Activated gamma-delta T cell treated with Interleukin-2 at 50 U/mL for 16 hours (primary cell): ENCODE measurements around the gene REEP3.
"Not testable (repeated sequence)": the region's sequence is repeated elsewhere in the genome, so short reads cannot be mapped to it uniquely, and the experiment has no call there.

Experiments used
- DNase-seq: peaks from one replicate; pipeline ENCODE4 v3.0.0-alpha.2; 2020

Gene REEP3

DNA sequence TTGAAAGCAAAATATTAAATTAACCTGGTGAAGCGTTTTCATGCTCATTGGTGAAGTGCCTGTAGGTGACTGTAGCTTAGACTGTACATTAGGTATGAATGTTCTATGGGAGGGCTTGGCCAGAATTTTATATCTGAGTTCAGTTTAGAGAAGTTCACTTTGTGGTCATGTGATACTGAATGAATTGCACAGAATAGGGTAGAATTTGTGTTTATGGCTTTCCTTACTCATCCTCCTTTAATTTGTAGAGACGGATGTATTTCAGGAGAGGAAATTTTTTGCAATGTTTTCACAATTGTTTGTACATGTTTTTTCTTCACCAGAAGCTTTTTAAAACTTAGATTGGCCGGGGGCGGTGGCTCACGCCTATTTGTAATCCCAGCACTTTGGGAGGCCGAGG is 32.3 kb downstream of the REEP3 start:
- no peak for DNase-seq

DNA sequence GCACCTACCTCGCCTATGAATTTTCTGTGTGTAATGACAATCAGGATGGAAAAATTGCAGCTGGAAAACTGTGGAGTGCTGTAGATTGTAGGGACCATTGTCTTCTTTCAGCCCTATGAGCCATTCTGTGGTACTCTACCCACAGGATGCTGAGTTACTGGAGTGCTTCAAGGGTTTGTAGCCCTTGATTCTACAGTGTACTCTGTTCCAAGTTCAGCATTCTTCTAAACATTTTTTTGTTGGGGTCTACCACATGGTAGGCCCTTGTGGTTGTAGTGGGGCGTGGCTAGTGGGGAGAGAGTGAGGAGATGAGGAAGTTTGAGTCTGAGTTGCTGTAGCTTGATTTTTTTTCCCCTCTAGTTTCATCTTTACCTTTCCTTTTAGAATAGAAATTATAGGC is 33.5 kb downstream of the REEP3 start:
- peak; percentile 55 for DNase-seq

DNA sequence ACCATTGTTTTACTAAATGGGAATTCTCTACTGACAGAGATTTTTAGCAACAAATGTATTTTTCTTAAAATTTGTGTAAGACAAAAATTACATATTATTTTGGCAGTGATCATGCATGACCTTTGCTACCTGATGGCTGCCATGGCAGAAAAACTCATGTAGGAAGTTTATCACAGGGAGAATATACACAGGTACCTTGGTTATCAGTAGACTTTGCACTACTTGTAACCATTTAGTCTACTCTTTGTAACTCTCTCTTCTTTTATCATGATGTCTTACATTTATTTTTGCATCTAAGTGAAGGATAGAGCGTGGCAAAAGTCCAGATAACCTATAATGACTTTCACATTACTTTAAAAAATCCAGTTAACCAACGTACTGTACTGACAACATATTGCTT is 34.1 kb downstream of the REEP3 start:
- DNase-seq: no peak

DNA sequence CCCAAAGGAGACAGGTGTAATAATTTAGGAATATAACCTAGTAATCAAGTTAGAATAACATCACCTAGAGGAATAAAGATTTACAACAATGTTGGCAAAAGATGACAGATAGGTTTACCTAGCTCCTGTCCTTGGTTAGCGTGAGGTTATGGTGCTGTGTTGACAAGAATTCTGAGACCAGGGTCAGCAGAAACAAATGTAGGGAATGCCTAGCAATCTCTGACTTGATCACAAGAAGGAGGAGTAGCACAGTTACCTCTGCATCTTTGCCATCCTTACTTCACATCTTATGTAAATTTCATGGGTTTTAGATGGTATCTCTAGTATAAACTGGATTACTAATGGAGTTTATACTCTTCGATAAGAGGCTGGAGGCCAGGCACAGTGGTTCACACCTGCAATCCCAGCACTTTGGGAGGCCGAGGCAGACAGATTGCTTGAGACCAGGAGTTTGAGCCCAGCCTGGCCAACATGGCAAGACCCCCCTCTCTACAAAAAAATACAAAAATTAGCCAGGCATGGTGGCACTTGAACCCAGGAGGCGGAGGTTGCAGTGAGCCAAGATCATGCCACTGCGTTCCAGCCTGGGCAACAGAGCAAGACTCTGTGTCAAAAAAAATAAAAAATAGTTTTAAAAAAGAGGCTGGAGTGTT is 37.1 kb downstream of the REEP3 start:
- DNase-seq: no peak

DNA sequence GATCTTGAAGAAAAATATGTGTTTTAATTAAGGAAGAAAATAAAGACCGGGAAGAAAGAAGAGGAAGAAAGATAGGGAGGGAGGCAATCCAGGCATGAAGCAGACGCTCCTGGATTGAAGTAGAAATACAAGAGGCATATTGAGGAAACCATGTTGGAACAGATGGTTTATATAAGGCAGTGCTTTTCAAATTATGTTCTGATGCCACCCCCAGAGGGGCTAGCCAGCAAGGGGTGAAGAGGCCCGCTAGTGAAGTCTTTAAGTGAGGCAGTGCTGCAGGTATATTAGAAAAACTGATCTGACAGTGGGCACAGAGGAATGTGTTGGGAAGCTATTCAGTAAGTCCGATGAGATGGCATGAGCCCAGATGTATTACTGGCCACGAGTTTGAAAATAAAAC is 40.1 kb downstream of the REEP3 start:
- no peak for DNase-seq

DNA sequence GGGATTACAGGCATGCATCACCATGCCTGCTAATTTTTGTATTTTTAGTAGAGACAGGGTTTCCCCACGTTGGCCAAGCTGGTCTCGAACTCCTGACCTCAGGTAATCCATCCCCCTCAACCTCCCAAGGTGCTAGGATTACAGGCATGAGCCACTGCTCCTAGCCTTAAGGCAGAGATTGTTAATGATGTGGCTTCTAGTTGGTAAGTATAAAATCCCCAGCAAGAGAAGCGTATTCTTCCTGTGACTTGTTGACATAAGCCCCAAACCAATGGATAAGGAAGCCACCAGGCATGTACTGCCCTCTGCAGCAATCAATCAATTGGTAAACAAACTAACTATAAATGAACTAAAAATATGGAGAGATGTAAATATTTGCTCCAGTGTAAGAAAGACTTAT is 41.2 kb downstream of the REEP3 start:
- no peak for DNase-seq

DNA sequence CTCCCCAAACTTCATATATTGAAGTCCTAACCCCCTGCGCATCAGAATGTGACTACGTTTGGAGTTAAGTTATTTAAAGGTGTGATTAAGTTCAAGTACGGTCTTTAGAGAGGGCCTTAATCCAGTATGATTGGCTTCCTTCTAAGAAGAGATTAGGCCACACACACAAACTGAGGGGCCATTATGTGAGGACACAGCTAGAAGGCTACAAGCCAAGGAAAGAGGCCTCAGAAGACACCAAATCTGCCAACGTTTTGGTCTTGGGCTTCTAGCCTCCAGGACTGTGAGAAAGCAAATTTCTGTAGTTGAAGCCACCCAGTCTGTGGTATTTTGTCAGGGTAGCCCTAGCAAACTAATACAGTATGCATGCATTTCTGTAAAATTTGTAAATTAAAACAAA is 41.7 kb downstream of the REEP3 start:
- DNase-seq: no peak

DNA sequence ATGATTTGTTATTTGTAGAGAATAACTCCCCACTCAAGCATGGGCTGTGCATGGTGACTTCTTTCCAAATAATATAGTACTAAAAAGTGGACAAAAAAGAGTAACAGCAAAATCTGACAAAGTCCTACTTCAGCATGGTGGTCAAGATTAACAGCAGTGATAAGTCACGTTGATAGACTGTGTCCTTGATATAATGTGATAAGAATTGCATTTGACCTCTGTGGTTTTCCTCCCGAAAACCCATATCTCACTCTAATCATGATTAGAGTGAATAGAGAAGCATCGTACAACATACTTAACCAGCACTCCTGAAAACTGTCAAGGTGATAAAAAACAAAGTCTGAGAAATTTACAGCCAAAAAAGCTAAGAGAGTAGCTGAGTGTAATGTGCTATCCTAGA is 42.4 kb downstream of the REEP3 start:
- DNase-seq: no peak

DNA sequence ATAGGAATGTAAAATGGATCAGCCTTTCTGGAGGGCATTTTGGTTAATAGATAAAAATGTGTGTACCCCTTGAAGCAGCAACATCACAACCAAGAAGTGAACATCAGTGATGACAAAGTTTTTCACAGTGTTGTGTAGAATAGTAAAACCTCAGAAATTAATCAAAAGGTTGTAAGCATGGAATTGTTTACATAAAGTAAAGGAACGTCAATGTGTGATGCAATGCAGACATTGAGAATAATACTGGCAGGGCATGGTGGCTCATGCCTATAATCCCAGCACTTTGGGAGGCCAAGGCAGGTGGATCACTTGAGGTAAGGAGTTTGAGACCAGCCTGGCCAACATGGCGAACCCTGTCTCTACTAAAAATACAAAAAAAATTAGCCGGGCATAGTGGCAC is 43.5 kb downstream of the REEP3 start:
- DNase-seq: not testable (repeated sequence)

DNA sequence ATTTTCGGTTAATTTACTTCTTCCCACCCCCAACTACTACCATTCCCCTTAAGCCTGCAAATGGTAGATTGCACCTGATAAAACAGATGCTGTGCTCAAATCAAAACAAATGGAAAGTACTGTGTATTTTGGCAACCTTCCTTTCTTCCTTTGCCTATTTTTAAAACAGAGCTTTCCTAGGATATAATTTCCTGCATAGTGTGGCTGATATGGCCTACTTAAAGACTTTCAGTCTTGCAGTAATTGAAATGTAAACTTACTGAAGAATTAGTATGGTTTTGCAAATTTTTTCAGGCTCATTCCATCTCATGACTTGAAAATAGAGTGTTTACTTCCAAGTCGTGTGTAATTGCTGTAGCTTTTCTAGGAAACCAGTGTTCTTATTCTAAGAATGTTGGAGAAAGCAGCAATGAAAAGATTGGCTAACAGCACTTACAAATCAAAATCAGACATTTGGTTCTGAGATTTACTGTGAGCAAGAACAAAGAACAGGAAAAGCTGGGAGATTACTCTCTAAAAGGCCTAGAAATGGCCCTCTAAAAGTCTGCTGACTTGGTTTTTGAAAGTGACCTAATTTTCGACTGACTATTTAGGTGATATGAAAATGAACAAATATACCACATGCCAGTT is 52.0 kb downstream of the REEP3 start:
- no peak for DNase-seq

DNA sequence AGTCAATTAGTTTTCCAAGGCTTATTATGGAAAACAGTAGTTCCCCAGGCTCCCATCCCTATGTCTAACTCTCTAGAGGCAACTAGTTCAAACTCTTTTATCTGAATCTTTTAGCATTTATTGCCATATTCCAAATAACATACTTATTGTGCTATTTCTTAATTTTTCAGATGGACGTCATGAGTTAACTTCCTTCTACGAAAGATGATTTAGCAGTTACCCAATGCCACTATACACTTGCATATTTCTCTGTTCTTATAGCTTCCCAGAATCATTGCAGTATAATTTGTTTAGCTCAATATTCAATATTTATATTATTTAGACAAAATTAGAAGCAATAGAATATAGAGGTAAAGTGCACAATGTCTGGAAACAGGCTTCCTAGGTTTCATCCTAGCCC is 52.8 kb downstream of the REEP3 start:
- no peak for DNase-seq

DNA sequence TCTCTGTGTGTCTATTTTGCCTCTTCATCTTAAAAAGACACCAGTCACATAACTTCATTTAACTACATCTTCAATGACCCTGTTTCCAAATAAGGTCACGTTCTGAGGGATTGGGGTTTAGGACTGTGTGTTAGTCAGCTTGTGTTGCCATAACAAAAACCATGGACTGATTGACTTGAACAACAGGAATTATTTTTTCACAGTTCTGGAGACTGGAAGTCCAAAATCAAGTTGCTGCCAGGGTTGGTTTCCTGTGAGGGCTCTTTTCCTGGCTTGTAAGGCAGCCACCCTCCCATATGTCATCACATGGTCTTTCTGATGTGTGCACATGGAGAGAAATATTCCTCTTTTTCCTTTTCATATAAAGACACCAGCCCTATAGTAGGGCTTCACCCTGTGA is 55.3 kb downstream of the REEP3 start:
- DNase-seq: no peak

DNA sequence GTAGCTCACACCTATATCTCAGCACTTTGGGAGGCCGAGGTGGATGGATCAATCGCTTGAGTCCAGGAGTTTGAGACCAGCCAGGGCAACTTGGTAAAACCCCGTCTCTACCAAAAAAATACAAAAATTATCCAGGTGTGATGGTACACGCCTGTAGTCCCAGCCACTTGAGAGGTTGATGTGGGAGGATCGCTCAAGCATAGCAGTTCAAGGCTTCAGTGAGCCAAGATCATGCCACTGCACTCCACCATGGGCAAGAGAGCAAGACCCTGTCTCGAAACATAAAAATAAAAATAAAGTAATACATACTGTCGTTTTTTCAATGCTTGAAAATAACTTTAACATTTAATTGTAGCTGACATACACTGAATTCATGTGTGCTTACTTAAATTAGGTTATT is 57.3 kb downstream of the REEP3 start:
- no peak for DNase-seq

DNA sequence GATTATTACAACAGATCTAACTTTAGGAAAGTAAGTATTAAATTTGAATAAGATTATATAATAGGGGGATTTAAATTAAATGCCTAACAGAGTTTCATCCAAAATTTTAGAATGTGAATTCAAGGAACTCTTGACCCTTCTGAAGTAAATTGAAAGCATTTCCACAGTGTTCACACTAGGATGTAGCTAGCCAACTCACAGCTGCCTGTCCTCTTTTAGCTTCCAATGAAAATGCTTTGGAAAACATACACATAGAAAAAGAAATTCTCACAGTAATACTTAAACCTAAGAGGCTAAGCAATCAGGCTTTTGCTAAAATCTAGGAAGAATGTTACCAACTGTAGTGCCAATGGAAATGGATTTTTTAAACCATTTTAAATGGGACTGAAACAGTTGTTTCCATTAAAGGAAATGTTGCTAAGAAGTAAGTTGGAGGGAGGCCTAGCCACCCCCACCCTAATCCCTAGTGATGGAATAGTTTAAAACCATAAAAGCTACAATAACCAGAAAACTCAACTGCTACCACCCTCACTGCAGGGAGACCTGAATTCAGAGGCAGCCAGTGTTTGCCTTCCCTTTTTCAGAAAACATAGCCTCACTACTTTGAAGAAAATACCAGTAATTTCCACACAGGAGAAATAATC is 58.3 kb downstream of the REEP3 start:
- DNase-seq: no peak

DNA sequence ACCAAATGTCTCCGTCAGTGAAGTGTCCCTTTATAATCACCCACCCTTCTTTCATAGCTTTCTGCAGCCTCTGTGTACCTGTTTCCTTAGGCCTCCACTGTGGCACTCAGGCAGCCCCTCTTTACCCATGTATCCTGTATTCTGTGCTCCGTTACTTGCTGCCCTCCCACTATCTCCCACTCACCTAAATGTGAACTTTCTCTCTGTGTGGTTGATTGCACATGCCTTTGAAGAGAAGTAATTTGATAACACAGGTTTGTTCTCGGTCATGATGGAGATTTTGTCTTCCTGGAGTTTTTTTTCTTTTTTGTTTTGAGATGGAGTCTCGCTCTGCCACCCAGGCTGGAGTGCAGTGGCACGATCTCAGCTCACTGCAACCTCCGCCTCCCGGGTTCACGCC is 61.5 kb downstream of the REEP3 start:
- no peak for DNase-seq

DNA sequence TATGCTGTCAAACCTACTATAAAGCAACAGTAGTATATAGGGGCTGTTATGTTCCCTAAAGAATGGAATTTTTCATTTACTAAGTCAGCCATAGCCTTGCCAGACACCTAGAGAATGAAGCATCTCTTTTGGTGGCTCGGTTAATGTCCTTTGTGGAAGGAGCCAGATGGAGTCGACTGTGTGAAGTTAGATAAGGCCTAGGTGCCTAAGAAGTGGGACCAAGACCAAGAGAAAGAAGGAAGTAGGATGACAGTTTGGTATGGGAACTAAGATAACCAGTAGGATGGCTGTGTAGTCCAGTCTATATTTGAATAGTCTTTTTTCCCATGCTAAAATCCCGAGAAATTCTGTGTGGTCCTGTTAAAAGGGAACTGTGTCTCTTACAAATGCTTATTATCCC is 62.2 kb downstream of the REEP3 start:
- DNase-seq: no peak

DNA sequence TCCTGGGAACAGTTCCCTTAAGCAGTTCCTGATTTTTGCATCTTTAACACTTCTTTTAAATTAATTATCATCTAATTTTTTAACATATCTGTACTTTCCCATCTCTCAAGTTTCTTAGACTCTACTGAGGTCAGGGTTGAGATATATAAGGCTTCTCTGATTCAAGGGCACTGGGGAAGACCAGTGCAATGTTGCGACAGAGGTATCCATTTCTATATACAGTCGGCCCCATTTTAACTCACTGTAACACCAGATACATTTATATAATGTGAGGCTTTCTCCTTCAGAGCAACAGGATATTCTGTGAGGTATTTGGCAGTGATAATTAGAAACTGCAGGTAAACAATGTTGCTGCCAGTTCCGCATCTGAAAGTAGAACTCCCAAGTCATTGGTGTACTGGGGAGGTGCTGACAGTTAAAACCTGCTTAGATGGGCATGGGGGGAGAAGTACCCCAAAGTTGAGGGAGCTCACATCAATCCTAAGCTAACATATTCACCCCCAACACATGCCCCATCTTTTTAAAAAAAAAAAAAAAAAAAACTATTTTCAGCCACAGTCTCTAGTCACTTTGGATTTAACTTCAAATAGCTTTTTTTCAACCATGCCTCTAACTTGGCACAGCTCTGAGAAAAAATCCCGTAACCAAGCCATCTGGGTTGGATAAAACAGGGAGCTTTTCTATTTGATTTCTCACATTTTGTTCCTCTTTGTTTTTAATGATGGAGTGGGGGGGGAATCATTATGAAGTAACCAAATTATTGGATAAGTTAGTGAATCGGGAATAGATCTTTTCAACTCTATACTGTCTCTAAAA is 62.9 kb downstream of the REEP3 start:
- DNase-seq: no peak

DNA sequence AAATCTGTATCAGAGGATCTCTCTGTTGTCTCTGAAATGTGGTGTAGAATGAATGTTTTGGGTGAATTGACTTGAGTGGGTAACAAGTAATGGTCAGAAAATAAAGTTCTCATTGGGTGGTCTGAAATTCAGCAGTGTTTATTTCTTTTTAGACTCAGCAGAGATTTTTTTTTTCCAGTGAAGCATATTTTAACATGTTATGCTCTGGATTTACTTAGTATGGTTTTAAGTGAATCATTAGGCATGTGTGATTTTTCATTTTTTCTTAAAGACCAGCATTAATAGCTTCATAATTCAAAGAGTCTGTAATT is 63.5 kb downstream of the REEP3 start:
- no peak for DNase-seq

DNA sequence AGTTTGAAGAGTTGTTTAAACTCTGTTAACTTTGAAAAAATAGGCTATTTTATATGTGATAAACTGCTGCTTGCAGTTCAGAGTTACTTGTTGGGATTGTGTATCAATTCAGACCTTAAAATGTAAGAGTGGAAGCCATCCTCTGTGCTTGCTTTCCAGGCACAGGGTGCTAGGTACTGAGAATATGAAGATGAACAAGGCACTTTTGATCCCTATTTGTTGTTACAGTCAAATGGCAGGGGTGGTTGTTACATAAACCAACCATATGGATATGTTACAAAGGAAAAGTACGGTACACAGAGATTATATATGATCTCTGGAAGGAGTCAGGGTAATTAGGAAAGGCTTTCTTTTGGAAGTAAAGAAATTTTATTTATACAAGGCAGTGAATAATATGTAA is 63.8 kb downstream of the REEP3 start:
- DNase-seq: no peak

DNA sequence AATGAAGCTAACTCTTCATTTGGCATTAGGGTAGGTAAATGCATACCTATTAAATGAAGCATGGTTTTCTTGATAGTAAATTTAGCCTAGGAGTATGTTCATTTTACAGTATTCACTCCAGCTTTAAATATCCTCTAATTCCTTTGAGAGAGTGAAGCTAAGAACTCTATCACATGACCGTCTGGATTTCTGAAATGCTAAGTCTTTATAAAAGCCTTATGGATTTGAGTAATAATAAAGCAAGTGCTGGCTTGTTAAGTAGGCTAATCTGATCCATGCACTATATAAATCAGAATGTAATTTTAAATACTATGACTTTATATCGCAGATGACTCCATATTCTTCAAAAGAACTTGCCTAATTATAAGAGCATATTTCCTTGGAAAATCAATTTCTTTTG is 64.8 kb downstream of the REEP3 start:
- DNase-seq: no peak

DNA sequence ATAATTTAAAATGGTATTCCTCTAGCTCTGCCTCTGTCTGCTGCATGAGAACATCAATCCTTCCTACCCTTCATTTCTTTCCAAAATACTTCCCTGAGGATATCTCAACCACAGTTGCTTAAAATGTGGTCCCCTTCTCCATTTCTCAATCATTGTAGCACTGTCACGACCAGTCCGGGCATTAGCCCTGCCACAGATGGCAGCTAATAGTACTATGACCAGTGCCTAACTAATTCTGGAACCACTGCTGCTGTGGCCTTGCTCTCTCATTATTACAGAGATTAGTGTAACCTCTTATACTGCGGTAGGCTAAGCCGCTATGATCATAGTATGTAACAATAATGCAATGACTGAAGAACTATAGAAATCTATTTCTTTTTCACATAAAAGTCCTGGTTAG is 66.0 kb downstream of the REEP3 start:
- DNase-seq: no peak

DNA sequence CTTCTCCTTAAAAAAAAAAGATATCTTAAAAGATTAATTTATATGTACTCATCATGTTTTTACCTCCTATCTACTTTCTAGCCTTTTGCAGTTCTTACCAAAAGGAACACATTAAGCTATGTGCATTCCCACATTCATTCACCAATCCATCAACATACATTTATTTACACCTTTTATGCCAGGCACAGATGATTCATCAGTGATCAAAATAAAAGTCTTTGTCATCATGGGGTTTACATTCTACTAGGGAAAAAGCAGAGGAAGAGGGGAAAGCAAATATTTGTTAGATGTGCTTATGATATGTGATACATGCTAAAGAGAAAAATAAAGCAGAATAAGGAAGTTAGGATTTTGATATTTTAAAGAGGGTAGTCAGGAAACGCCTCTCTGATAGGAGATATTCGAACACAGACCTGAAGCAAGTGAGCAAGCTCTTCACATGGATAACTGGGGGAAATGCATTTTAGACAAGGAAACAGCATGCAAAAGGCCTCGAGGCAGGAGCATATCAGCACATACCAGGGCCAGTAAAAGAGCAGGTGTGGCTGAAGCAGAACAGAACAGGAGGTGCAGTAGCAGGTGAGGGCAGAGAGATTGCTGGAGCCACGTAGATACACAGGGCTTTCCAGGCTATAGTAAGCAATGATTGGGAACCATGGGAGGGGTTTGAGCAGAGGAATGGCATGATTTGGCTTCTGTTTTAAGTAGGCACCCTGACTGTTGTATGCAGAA is 67.4 kb downstream of the REEP3 start:
- DNase-seq: no peak

DNA sequence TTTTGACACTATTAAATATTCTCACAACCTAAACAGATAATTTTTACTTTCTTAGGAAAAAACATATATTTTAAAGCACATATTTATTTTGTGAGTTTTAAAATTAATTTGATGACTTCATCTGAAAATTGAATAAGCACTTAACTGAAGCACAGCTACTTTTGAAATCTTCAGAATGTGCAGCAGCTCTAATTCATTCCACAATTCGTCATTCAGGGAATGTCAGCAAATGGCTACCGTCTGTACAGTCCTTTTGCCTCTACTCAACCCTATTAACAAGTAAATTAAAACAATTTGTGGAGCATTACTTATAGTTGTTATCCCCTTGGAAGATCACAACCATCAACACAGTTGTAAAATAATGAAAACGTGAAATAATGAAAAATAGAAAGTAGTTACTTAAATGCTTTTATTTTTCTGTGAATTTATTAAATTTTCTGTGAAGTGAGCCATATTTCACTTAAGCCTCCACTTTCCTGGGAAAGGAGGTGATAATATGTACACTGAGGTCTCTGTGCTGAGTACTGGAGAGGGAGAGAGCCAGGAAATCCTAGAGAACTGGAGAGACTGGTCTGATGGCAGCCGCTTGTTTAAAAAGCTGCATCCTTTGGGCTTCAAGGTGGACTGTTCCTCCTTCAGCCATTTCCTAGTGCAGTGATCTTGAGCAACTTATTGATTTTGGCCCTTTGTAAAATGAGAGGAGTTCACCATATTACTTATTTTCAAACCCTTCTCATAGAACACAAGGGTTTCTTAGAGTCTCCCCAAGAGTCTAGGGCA is 70.6 kb downstream of the REEP3 start:
- no peak for DNase-seq
